Measurements from ENCODE around the gene C1orf159.

C1orf159 gene

DNA sequence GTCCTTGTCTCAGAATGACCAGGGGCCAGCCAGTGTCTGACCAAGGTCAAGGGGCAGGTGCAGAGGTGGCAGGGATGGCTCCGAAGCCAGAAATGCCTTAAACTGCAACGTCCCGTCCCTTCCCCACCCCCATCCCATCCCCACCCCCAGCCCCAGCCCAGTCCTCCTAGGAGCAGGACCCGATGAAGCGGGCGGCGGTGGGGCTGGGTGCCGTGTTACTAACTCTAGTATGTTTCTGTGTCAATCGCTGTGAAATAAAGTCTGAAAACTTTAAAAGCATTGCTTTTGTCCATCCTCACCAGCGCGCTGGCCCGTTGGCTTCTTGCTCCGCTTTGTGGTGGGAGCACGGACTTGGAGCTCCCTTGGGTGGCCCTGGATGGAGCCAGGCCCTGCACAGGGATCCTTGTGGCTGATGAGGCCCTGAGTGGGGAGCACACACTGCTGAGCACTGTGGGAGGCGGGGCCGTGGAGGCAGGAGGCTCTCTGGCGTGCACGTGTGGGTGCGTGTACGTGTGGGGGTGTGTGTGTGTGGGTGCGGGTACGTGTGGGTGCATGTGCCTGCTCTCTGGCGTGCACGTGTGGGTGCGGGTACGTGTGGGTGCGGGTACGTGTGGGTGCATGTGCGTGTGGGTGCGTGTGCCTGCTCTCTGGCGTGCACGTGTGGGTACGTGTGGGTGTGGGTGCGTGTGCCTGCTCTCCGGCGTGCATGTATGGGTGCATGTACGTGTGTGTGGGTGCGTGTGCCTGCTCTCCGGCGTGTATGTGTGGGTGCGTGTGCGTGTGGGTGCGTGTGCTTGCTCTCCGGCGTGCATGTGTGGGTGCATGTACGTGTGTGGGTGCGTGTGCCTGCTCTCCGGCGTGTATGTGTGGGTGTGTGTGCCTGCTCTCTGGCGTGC lies 59.8 kb downstream of the C1orf159 start:
- no peak for TF ChIP-seq GATA1 (IDR thresholded peaks at IDR 0.05; ENCODE audit: low read depth, low read length)
- TF ChIP-seq POLR2A (IDR thresholded peaks at IDR 0.05; ENCODE audit: low read length): no peak
- no peak for DNase-seq

DNA sequence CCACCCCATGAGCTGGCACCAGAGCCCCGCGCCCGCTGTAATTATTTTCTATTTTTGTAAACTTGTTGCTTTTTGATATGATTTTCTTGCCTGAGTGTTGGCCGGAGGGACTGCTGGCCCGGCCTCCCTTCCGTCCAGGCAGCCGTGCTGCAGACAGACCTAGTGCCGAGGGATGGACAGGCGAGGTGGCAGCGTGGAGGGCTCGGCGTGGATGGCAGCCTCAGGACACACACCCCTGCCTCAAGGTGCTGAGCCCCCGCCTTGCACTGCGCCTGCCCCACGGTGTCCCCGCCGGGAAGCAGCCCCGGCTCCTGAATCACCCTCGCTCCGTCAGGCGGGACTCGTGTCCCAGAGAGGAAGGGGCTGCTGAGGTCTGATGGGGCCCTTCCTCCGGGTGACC lies 60.9 kb downstream of the C1orf159 start:
- no peak for DNase-seq
- TF ChIP-seq GATA1 (IDR thresholded peaks at IDR 0.05; ENCODE audit: low read depth, low read length) (no peak), POLR2A (IDR thresholded peaks at IDR 0.05; ENCODE audit: low read length) (no peak)

DNA sequence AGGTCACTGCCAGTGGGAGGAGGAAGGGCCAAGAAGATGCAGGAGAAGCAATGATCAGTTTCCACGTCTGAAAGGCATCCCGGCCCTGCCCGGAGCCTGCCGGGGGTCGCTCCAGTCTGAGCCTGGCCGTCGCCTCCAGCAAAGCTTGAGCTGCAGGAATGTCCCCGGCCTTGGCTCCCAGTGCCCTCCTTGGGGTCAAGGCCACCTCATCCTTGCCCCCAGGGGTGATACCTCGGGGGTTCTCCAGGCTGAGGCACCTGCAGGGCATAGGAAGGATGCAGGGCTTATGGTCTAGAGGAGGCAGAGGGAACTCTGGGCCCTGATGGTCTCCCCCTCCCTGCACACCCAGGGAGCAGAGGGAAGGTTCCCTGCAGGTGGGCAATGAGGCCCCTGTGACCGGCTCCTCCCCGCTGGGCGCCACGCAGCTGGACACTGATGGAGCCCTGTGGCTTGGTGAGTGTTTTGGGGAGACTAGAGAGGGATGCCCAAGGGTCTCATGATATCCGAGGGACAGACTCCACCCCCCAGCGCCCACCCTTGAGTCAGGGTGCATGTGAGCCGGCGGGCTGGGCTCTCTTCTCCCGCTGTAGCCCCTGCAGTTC lies 61.7 kb downstream of the C1orf159 start:
- DNase-seq: no peak
- TF ChIP-seq POLR2A (IDR thresholded peaks at IDR 0.05; ENCODE audit: low read length) (no peak), GATA1 (IDR thresholded peaks at IDR 0.05; ENCODE audit: low read depth, low read length) (no peak)

DNA sequence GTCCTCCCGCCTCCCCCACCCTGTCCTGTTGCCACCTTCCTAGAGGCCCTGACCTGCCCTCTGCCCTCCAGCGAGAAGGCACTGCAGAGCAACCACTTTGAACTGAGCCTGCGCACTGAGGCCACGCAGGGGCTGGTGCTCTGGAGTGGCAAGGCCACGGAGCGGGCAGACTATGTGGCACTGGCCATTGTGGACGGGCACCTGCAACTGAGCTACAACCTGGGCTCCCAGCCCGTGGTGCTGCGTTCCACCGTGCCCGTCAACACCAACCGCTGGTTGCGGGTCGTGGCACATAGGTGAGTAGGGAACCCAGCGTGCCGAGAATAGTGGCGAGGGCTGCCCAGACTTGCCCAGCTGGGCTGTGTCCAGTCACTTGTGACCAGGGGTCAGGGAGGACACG lies 62.2 kb downstream of the C1orf159 start:
- DNase-seq: no peak
- TF ChIP-seq GATA1 (IDR thresholded peaks at IDR 0.05; ENCODE audit: low read depth, low read length) (no peak), POLR2A (IDR thresholded peaks at IDR 0.05; ENCODE audit: low read length) (no peak)

DNA sequence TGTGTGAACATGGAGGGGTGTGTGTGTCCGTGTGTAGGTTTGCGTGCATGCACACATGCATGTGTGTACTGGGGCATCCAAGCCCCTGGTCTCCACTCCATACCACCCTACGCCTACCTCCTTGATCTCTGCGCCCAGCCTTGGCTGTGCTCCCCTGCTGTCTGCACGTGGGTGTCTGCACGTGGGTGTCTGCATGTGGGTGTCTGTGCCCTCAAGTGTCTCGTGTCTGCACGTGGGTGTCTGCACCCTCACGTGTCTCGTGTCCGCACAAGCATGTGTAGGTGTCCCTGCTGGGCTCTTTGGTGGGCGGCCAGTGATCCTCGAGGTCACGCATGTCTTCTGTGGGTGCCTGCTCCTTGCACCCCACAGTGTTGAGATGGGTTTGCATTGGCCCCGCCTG lies 62.9 kb downstream of the C1orf159 start:
- TF ChIP-seq POLR2A (IDR thresholded peaks at IDR 0.05; ENCODE audit: low read length) (no peak), GATA1 (IDR thresholded peaks at IDR 0.05; ENCODE audit: low read depth, low read length) (no peak)

DNA sequence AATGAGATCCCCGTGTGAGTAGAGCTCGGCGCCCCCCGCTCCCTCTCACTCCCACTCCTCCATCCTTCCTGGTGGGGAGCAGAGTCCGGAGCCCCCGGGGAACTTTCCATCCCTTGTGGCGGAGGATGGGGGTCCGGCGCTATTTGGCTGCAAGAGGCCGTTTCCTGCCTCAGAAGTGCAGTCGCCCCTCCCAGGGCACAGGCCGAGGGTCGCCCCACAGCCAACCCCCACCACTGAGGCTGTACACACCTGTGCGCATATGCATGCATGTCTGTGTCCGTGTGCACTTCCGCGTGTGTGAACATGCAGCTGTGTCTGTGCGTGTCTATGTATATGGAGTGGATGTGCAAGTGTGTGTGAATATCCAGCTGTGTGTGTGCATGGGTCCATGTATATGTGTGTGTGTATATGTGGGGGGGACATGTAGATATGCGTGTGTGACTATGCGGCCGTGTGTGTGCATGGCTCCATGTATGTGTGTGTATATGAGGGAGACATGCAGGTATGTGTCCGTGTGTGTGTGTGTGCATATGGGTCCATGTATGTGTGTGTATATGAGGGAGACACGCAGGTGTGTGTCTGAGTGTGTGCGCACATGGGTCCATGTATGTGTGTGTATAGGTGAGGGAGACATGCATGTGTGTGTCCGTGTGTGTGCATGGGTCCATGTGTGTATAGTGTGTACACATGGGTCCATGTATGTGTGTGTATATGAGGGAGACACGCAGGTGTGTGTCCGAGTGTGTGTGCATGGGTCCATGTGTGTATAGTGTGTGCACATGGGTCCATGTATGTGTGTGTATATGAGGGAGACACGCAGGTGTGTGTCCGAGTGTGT lies 63.7 kb downstream of the C1orf159 start:
- no peak for DNase-seq

More for the DNA sequence above, 62.9 kb downstream of the C1orf159 start:
- DNase-seq: no peak

DNA sequence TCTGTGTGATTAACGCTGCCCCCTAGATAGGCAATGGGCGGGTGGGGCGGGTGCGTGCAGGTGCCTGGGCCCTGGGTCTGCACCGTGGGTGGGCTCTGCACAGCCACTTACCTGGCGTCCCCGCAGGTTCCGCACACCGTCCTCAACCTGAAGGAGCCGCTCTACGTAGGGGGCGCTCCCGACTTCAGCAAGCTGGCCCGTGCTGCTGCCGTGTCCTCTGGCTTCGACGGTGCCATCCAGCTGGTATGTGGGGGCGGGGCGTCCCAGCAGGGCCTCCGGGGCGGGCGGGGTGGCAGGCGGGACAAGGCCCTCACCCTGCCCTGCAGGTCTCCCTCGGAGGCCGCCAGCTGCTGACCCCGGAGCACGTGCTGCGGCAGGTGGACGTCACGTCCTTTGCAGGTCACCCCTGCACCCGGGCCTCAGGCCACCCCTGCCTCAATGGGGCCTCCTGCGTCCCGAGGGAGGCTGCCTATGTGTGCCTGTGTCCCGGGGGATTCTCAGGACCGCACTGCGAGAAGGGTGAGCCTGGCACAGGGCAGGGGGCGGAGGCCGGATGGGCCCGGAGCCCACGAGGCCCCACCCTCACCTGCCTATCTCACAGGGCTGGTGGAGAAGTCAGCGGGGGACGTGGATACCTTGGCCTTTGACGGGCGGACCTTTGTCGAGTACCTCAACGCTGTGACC lies 64.6 kb downstream of the C1orf159 start:
- DNase-seq: no peak
- TF ChIP-seq POLR2A (IDR thresholded peaks at IDR 0.05; ENCODE audit: low read length): no peak
- no peak for TF ChIP-seq GATA1 (IDR thresholded peaks at IDR 0.05; ENCODE audit: low read depth, low read length)

More for the DNA sequence above, 63.7 kb downstream of the C1orf159 start:
- no peak for TF ChIP-seq POLR2A (IDR thresholded peaks at IDR 0.05; ENCODE audit: low read length)
- TF ChIP-seq GATA1 (IDR thresholded peaks at IDR 0.05; ENCODE audit: low read depth, low read length): no peak

DNA sequence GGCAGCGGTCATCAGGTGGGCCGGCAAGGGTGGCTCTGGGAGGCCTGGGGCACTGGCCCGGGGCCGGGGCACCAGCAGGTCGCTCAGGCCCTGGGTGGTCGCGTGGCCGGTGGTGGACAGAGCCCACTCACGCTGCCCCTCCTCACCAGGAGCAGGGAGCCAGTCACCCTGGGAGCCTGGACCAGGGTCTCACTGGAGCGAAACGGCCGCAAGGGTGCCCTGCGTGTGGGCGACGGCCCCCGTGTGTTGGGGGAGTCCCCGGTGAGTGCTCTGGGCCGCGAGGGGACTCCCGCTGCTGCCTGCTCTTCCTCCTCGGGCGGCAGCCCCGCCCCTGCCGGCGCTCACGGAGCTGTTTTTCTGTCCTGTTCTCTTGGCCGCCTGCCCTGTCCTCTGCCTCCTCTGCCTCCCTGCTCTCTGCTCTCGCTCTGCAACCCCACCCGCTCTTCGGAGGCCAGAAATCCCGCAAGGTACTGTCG lies 65.3 kb downstream of the C1orf159 start:
- DNase-seq: no peak
- no peak for TF ChIP-seq GATA1 (IDR thresholded peaks at IDR 0.05; ENCODE audit: low read depth, low read length)
- no peak for TF ChIP-seq POLR2A (IDR thresholded peaks at IDR 0.05; ENCODE audit: low read length)

DNA sequence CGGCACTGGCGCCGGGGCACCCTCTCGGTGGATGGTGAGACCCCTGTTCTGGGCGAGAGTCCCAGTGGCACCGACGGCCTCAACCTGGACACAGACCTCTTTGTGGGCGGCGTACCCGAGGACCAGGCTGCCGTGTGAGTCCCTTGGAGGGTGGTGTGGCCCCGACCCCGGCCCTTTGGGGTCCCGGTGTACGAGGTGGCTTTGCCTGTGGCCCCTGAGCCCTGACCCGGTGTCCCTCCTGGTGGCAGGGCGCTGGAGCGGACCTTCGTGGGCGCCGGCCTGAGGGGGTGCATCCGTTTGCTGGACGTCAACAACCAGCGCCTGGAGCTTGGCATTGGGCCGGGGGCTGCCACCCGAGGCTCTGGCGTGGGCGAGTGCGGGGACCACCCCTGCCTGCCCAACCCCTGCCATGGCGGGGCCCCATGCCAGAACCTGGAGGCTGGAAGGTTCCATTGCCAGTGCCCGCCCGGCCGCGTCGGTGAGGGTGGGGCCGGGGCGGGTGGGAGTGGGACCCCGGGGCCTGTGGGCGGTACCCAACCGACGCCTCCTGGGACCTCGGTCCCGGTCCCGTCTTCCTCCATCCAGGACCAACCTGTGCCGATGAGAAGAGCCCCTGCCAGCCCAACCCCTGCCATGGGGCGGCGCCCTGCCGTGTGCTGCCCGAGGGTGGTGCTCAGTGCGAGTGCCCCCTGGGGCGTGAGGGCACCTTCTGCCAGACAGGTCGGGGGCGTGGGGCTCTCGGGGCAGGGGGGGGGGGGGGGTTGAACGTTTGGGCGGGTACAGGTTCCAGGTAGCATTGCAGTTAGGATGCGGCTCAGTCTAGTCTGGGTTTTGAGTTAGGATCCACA lies 66.3 kb downstream of the C1orf159 start:
- DNase-seq: no peak
- no peak for TF ChIP-seq POLR2A (IDR thresholded peaks at IDR 0.05; ENCODE audit: low read length)
- TF ChIP-seq GATA1 (IDR thresholded peaks at IDR 0.05; ENCODE audit: low read depth, low read length): no peak

DNA sequence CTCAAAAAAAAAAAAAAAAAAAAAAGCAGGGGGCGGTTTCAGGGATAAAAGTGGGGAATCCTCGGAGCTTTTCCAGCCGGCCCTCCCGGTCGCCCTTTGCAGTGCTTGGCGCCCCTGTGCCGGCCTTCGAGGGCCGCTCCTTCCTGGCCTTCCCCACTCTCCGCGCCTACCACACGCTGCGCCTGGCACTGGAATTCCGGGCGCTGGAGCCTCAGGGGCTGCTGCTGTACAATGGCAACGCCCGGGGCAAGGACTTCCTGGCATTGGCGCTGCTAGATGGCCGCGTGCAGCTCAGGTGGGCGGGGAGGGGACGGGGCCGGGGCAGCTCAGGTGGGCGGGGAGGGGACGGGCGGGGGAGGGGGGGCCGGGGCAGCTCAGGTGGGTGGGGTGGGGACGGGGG lies 67.1 kb downstream of the C1orf159 start:
- no peak for DNase-seq
- no peak for TF ChIP-seq GATA1 (IDR thresholded peaks at IDR 0.05; ENCODE audit: low read depth, low read length)
- no peak for TF ChIP-seq POLR2A (IDR thresholded peaks at IDR 0.05; ENCODE audit: low read length)

DNA sequence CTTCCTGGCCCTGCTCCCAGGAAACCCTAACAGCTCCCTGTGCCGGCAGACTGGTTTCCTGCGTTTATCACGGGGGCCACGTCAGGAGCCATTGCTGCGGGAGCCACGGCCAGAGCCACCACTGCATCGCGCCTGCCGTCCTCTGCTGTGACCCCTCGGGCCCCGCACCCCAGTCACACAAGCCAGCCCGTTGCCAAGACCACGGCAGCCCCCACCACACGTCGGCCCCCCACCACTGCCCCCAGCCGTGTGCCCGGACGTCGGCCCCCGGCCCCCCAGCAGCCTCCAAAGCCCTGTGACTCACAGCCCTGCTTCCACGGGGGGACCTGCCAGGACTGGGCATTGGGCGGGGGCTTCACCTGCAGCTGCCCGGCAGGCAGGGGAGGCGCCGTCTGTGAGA lies 67.9 kb downstream of the C1orf159 start:
- TF ChIP-seq GATA1 (IDR thresholded peaks at IDR 0.05; ENCODE audit: low read depth, low read length) (no peak), POLR2A (IDR thresholded peaks at IDR 0.05; ENCODE audit: low read length) (no peak)
- no peak for DNase-seq

DNA sequence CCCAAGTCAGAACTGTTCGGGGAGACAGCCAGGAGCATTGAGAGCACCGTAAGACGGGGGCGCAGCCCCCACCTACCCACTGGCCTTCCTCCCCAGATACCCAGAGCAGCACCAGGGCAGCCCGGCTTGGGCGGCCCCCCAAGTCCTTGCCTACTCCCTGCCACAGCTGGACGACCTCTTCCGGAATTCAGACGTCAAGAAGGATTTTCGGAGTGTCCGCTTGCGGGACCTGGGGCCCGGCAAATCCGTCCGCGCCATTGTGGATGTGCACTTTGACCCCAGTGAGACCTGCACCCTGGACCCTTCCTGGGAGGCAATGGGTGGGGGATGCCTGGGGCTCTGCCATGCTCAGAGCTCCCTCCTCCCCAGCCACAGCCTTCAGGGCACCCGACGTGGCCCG lies 68.5 kb downstream of the C1orf159 start:
- DNase-seq: no peak
- no peak for TF ChIP-seq POLR2A (IDR thresholded peaks at IDR 0.05; ENCODE audit: low read length)
- TF ChIP-seq GATA1 (IDR thresholded peaks at IDR 0.05; ENCODE audit: low read depth, low read length): no peak

All from erythroblast (primary cell).